Activated B cell treated with CpG ODN at 0.5 μM for 24 hours (primary cell): ENCODE data around the gene TGM3. TPM values are rescaled to one million over a fixed set of nuclear protein-coding genes. Genes with fewer than 3 reads are reported as not detected.

Experiments
- ATAC-seq: fragments of 200-7000 bp; cut with Tn5 transposase; one replicate; pipeline ENCODE4 v1.10.0; 2021; ENCODE audit warnings: low read depth, mild to moderate bottlenecking, moderate library complexity
- CTCF ChIA-PET: fragments of 350-600 bp; sonication (Branson Sonifier 250); formaldehyde crosslinking; loops from one replicate; lab custom pipeline; 2021; ENCODE audit warnings: antibody characterized with exemption; lab: Charles Lee
- POLR2A ChIA-PET: fragments of 350-600 bp; sonication (Branson Sonifier 250); formaldehyde crosslinking; loops from one replicate; lab custom pipeline; 2021; ENCODE audit warnings: antibody characterized with exemption; lab: Charles Lee
- DNase-seq: peaks from one replicate; pipeline ENCODE4 v3.0.0; 2022
- H3K27ac Mint-ChIP-seq: one replicate; pipeline ENCODE4 v1.8.0; 2020; ENCODE audit warnings: mixed read lengths
- H3K27me3 Mint-ChIP-seq: one replicate; pipeline ENCODE4 v1.8.0; 2021; ENCODE audit warnings: mixed read lengths
- H3K36me3 Mint-ChIP-seq: one replicate; pipeline ENCODE4 v1.8.0; 2021; ENCODE audit warnings: low read depth, mixed read lengths
- H3K4me1 Mint-ChIP-seq: one replicate; pipeline ENCODE4 v1.8.0; 2021; ENCODE audit warnings: mixed read lengths
- H3K4me3 Mint-ChIP-seq: one replicate; pipeline ENCODE4 v1.8.0; 2020; ENCODE audit warnings: mild to moderate bottlenecking, mixed read lengths
- H3K9me3 Mint-ChIP-seq: one replicate; pipeline ENCODE4 v1.8.0; 2020; ENCODE audit warnings: mixed read lengths
- intact Hi-C: fragments of 100-400 bp; cut with micrococcal nuclease; formaldehyde crosslinking; loops from one replicate; pipeline ENCODE4 v1.15.1; 2024
- total RNA-seq: library from RNA; stranded (reverse); gene quantifications from 2 replicates; pipeline ENCODE4 v1.2.3, GENCODE V29; 2022
- TF ChIP-seq, protein P1 (sequence below): fragments of 200-600 bp; IDR thresholded peaks from one replicate; pipeline ENCODE4 v1.8.0; 2022; ENCODE audit warnings: antibody characterized with exemption, mild to moderate bottlenecking

Gene TGM3
- total RNA-seq, 1 donor from 2014 or later, result not detected

DNA sequence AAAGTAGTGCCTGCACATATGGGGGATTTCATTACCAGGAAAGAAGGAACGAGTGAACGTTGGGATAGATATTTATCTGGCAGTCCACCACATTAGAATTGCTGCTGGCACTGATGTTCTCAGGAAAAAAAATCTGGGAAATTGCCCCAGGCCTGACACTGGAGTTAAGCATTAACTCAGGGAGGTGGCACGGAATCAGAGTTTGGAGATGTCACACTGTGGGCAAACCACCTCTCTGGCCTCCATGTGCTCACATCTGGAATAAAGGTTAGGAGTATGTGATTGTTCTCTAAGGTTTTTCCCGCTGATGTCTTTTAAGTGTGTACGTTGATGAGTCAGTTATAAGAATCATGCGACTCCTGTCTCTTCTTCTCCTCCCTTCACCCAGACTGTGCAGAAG is 7.9 kb downstream of the TGM3 start:
- TF ChIP-seq, protein P1, sequence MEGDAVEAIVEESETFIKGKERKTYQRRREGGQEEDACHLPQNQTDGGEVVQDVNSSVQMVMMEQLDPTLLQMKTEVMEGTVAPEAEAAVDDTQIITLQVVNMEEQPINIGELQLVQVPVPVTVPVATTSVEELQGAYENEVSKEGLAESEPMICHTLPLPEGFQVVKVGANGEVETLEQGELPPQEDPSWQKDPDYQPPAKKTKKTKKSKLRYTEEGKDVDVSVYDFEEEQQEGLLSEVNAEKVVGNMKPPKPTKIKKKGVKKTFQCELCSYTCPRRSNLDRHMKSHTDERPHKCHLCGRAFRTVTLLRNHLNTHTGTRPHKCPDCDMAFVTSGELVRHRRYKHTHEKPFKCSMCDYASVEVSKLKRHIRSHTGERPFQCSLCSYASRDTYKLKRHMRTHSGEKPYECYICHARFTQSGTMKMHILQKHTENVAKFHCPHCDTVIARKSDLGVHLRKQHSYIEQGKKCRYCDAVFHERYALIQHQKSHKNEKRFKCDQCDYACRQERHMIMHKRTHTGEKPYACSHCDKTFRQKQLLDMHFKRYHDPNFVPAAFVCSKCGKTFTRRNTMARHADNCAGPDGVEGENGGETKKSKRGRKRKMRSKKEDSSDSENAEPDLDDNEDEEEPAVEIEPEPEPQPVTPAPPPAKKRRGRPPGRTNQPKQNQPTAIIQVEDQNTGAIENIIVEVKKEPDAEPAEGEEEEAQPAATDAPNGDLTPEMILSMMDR, result no peak
- ATAC-seq (no peak), DNase-seq (no peak)
- Mint-ChIP-seq H3K27ac (no peak overlapping the region), H3K36me3 (no peaks in the 10 kb centered on the region), H3K4me3 (no peak overlapping the region), H3K9me3 (no peaks in the 10 kb centered on the region), H3K4me1 (peaks cover 33% of the 10 kb centered on the region), H3K27me3 (no peaks in the 10 kb centered on the region)
- CTCF ChIA-PET, result no interaction called here
- intact Hi-C loops, result loop anchor here (5.0 to 10.0 kb wide), 3 partner anchors 351 to 501 kb away; no protein-coding TSS in a partner anchor
- POLR2A ChIA-PET, result no interaction called here

DNA sequence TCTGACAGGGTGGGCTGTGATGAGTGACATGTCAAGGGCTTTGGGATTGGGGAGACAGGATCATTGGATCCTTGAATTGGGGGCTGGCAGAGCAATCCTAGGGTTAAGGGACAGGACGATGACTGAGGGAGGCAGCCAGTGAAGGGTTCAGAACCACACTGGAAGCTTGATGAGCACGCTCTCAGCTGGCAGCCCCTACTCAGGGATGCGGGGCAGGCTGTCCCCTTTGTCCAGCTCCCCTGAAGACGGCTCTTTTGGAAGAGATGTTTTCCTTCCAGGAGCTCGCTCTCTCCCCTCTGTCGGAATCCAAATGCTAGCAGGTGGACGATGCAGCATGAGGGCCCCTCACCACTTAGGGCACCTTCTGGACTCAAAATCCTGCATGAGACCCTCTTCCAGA is 8.4 kb downstream of the TGM3 start:
- ChIA-PET POLR2A (no interaction called here), CTCF (no interaction called here)
- ATAC-seq (no peak), DNase-seq (no peak)
- intact Hi-C loops, result loop anchor here (5.0 to 10.0 kb wide), 3 partner anchors 352 to 502 kb away; no protein-coding TSS in a partner anchor
- TF ChIP-seq, protein P1, result no peak
- no peak overlapping the region for H3K4me3 Mint-ChIP-seq
- H3K9me3 Mint-ChIP-seq, result no peaks in the 10 kb centered on the region
- H3K36me3 Mint-ChIP-seq, result no peaks in the 10 kb centered on the region
- peaks cover 33% of the 10 kb centered on the region for H3K4me1 Mint-ChIP-seq
- H3K27me3 Mint-ChIP-seq, result no peaks in the 10 kb centered on the region
- no peak overlapping the region for H3K27ac Mint-ChIP-seq

DNA sequence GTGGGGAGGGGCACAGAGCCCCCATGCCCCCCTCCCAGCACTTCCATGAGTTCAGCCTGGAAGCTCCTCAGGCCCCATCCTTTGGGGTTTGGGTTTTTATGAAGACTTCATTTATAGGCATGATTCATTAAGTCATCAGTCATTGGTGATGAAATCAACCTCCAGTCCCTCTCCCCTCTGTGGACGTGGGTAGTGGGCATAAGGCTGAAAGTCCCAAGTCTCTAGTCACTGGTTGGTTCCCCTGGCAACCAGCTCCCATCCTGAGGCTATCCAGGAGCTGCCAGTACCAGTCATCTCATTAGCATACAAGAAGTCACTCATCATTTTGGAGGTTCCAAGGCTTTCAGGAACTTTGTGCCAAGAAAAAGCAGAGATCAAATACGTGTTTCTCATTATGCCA is 9.2 kb downstream of the TGM3 start:
- no peak overlapping the region for H3K4me3 Mint-ChIP-seq
- ChIA-PET POLR2A (no interaction called here), CTCF (interaction anchor here (0.5 kb wide), 1 partner anchor 64 kb away, joined by 3 read pairs; no protein-coding TSS in a partner anchor)
- intact Hi-C loops, result loop anchor here (10.0 kb wide), 1 partner anchor 430 kb away; no protein-coding TSS in a partner anchor
- TF ChIP-seq, protein P1, result no peak
- DNase-seq, result no peak
- H3K27ac Mint-ChIP-seq, result no peak overlapping the region
- H3K36me3 Mint-ChIP-seq, result no peaks in the 10 kb centered on the region
- H3K4me1 Mint-ChIP-seq, result peaks cover 27% of the 10 kb centered on the region
- H3K27me3 Mint-ChIP-seq, result no peaks in the 10 kb centered on the region
- no peak for ATAC-seq
- no peaks in the 10 kb centered on the region for H3K9me3 Mint-ChIP-seq

DNA sequence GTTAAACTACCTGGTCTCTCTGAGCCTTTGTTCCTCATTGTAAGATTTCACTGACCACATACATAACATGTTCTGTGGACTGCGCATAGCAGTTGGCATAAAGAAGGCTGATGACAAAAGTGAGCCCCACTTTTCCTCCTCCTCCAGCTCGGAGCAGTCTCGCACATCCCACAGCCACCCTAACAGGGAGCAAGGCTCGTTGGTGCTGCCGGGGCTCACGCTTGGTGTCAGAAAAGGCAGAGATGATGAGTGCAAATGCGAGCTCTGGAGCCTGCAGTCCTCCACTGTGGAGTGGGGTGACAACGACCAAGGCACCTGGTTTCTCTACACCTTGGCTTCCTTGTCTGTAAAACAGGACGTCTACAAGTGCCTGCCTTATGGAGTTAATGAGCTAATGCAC is 9.7 kb downstream of the TGM3 start:
- no peak for DNase-seq
- H3K27me3 Mint-ChIP-seq, result no peaks in the 10 kb centered on the region
- no peak overlapping the region for H3K4me3 Mint-ChIP-seq
- no peak overlapping the region for H3K27ac Mint-ChIP-seq
- no peaks in the 10 kb centered on the region for H3K36me3 Mint-ChIP-seq
- ATAC-seq, result no peak
- ChIA-PET CTCF (interaction anchor here (0.5 kb wide), 1 partner anchor 64 kb away, joined by 3 read pairs; no protein-coding TSS in a partner anchor), POLR2A (interaction anchor here (0.7 to 1.2 kb wide), 2 partner anchors 9 to 191 kb away, joined by 3 to 7 read pairs; no protein-coding TSS in a partner anchor)
- intact Hi-C loops, result loop anchor here (10.0 kb wide), 1 partner anchor 431 kb away; no protein-coding TSS in a partner anchor
- H3K9me3 Mint-ChIP-seq, result no peaks in the 10 kb centered on the region
- TF ChIP-seq, protein P1, result no peak
- H3K4me1 Mint-ChIP-seq, result peaks cover 23% of the 10 kb centered on the region

DNA sequence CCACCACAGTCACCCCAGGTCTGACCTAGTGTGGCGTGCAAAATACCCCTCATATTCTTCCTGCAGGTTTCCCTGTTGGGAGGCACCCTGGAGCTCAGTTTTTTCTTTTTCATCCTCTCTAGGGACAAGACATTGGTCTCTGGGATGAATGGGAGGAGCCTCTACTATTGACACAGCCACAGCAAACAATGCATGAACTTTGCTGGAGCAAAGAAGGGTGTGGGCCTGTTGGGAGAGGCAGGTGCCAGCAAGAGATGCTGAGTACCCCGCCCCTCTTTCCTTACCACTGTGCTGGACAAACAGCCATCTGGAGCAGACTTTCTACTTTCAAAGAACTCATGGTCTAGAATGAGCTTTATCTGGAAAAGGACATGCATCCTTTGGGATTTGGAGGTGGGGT is 10.1 kb downstream of the TGM3 start:
- CTCF ChIA-PET, result no interaction called here

More for the DNA sequence above, 10.1 kb downstream of the TGM3 start:
- H3K27me3 Mint-ChIP-seq, result no peaks in the 10 kb centered on the region
- DNase-seq (no peak), ATAC-seq (no peak)
- H3K36me3 Mint-ChIP-seq, result no peaks in the 10 kb centered on the region
- POLR2A ChIA-PET, result interaction anchor here (0.7 to 1.2 kb wide), 2 partner anchors 9 to 192 kb away, joined by 3 to 7 read pairs; no protein-coding TSS in a partner anchor
- intact Hi-C loops, result loop anchor here (10.0 kb wide), 1 partner anchor 431 kb away; no protein-coding TSS in a partner anchor
- peaks cover 18% of the 10 kb centered on the region for H3K4me1 Mint-ChIP-seq
- H3K27ac Mint-ChIP-seq, result no peak overlapping the region
- H3K9me3 Mint-ChIP-seq, result no peaks in the 10 kb centered on the region
- TF ChIP-seq, protein P1, result no peak
- no peak overlapping the region for H3K4me3 Mint-ChIP-seq
